Breast epithelium (tissue), 4 donors: ENCODE results near the gene KIF5B. TPM values are rescaled to one million over a fixed set of nuclear protein-coding genes. Genes with fewer than 3 reads are reported as not detected.

Experiments
- DNase-seq, 2 donors: peaks; one replicate each; pipeline ENCODE4 v3.0.0-alpha.2; 2019; ENCODE audit warnings: low spot score in 2 of 2
- H3K27ac ChIP-seq, 2 donors: fragments of 200-600 bp; sonication (generic) in 1 of 2; one replicate each; pipeline ENCODE4 v1.5.1; 2016 to 2019; ENCODE audit warnings: mild to moderate bottlenecking in 1 of 2
- H3K27me3 ChIP-seq, 2 donors: fragments of 200-600 bp; sonication (generic) in 1 of 2; one replicate each; pipeline versions ENCODE4 v1.5.1 to v1.6.0; 2017 to 2019; ENCODE audit warnings: control low read depth in 1 of 2, mild to moderate bottlenecking in 1 of 2
- H3K36me3 ChIP-seq: fragments of 200-600 bp; one replicate; pipeline ENCODE4 v1.5.1; 2019
- H3K4me1 ChIP-seq, 2 donors: fragments of 200-600 bp; sonication (generic); one replicate each; pipeline ENCODE4 v1.5.1; 2016 to 2019; ENCODE audit warnings: control low read depth in 1 of 2
- H3K4me3 ChIP-seq, 3 donors: fragments of 200-600 bp; sonication (generic); 1 replicate in 2 of 3; 2 replicates in 1 of 3; pipeline ENCODE4 v1.5.1; 2016 to 2019; ENCODE audit warnings: mild to moderate bottlenecking in 3 of 3, moderate library complexity in 2 of 3
- H3K9me3 ChIP-seq, 2 donors: fragments of 200-600 bp; sonication (generic) in 1 of 2; one replicate each; pipeline ENCODE4 v1.5.1; 2016 to 2019; ENCODE audit warnings: control low read depth in 1 of 2
- POLR2A ChIP-seq: fragments of 450-650 bp; IDR thresholded peaks from one replicate; pipeline ENCODE4 v1.6.1; 2016; ENCODE audit warnings: antibody characterized with exemption, mild to moderate bottlenecking, moderate library complexity
- POLR2AphosphoS5 ChIP-seq, 3 donors: sonication (generic); formaldehyde crosslinking; IDR thresholded peaks; one replicate each; pipeline ENCODE4 v1.6.1; 2017; ENCODE audit warnings: antibody characterized with exemption in 3 of 3
- intact Hi-C: fragments of 100-400 bp; cut with DNase I; formaldehyde crosslinking; loops from one replicate; pipeline ENCODE4 v1.15.1; 2023; ENCODE audit warnings: low total_unique reads
- total RNA-seq, 3 donors: library from RNA; depleted of rRNA; stranded (reverse); fragments of >200 nt; gene quantifications; one replicate each; pipeline ENCODE4 v1.1.0, GENCODE V29; 2016
- TF ChIP-seq, protein P1 (sequence below), 3 donors: fragments of 450-650 bp; IDR thresholded peaks; one replicate each; pipeline ENCODE4 v1.5.1; 2016 to 2017; ENCODE audit warnings: antibody characterized with exemption in 3 of 3, mild to moderate bottlenecking in 3 of 3, moderate library complexity in 3 of 3

The KIF5B gene
- total RNA-seq, 3 donors from 2014 or later: 104 to 115 (median 108) TPM

DNA sequence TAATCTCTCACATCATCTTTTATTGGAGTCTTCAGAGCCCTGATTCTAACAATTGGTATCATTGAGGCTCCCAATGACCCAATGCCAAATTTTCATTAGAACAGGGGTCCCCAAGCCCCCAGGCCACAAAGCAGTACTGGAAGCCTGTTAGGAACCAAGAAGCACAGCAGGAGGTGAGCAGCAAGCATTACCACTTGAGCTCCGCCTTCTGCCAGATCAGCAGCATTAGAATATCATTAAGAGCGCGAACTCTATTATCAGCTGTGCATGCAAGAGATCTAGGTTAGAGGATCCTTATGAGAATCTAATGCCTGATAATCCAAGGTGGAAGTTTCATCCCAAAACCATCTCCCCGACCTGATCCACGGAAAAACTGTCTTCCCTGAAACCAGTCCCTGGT is 23.1 kb downstream of the KIF5B start:
- Histone ChIP-seq H3K27me3 (no peaks in the 10 kb centered on the region), H3K9me3 (no peaks in the 10 kb centered on the region), H3K27ac (no peak overlapping the region), H3K4me3 (no peak overlapping the region), H3K4me1 (no peaks in the 10 kb centered on the region), H3K36me3 (peaks cover 10% of the 10 kb centered on the region)
- no peak for DNase-seq
- no peak for TF ChIP-seq POLR2AphosphoS5 (IDR thresholded peaks at IDR 0.05)
- TF ChIP-seq POLR2A: no peak
- TF ChIP-seq, protein P1, sequence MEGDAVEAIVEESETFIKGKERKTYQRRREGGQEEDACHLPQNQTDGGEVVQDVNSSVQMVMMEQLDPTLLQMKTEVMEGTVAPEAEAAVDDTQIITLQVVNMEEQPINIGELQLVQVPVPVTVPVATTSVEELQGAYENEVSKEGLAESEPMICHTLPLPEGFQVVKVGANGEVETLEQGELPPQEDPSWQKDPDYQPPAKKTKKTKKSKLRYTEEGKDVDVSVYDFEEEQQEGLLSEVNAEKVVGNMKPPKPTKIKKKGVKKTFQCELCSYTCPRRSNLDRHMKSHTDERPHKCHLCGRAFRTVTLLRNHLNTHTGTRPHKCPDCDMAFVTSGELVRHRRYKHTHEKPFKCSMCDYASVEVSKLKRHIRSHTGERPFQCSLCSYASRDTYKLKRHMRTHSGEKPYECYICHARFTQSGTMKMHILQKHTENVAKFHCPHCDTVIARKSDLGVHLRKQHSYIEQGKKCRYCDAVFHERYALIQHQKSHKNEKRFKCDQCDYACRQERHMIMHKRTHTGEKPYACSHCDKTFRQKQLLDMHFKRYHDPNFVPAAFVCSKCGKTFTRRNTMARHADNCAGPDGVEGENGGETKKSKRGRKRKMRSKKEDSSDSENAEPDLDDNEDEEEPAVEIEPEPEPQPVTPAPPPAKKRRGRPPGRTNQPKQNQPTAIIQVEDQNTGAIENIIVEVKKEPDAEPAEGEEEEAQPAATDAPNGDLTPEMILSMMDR (IDR thresholded peaks at IDR 0.05): no peak
- intact Hi-C loops: no loop called here

DNA sequence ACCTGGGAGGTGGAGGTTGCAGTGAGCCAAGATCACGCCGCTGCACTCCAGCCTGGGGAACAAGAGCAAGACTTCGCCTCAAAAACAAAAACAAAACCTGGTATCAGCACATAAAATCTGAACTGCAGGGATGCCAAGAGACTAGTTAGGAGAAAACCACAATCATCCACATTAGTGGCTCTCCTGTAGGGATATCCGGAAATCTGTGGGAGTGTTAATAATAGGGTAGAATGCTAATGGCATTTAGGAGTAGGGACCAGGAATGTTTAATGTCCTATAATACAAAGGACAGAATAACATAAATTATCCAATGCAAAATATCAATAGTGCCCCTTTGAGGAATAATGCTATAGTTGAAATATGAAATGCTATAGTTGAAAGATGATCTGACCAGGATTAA is 24.3 kb downstream of the KIF5B start:
- DNase-seq: no peak
- no peaks in the 10 kb centered on the region for H3K4me1 ChIP-seq
- intact Hi-C loops: no loop called here
- H3K4me3 ChIP-seq: no peak overlapping the region
- H3K27me3 ChIP-seq: no peaks in the 10 kb centered on the region
- H3K27ac ChIP-seq: no peak overlapping the region
- TF ChIP-seq, protein P1 (IDR thresholded peaks at IDR 0.05): no peak
- TF ChIP-seq POLR2A (no peak), POLR2AphosphoS5 (IDR thresholded peaks at IDR 0.05) (no peak)
- H3K36me3 ChIP-seq: peaks cover 10% of the 10 kb centered on the region
- no peaks in the 10 kb centered on the region for H3K9me3 ChIP-seq

DNA sequence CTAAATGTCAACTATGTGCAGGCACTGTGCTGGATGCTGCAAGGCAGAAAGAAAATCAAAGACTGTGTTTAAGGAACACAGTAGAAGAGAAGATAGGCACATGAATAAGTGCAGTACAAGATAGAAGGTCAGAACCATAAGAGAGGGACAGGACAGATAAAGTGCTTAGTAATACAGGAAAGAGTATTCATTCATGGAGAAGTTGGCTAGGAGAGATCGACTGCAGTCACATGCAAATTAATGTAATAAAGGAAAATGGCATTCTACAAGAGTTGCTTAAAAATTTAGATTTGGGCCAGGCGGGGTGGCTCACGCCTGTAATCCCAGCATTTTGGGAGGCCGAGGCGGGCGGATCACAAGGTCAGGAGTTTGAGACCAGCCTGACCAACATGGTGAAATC is 24.8 kb downstream of the KIF5B start:
- no peaks in the 10 kb centered on the region for H3K27me3 ChIP-seq
- H3K9me3 ChIP-seq: no peaks in the 10 kb centered on the region
- intact Hi-C loops: no loop called here
- no peak overlapping the region for H3K4me3 ChIP-seq
- peaks cover 10% of the 10 kb centered on the region for H3K36me3 ChIP-seq
- no peak for DNase-seq
- no peak overlapping the region for H3K27ac ChIP-seq
- TF ChIP-seq POLR2A: no peak
- no peak for TF ChIP-seq POLR2AphosphoS5 (IDR thresholded peaks at IDR 0.05)
- TF ChIP-seq, protein P1 (IDR thresholded peaks at IDR 0.05): no peak
- no peaks in the 10 kb centered on the region for H3K4me1 ChIP-seq

DNA sequence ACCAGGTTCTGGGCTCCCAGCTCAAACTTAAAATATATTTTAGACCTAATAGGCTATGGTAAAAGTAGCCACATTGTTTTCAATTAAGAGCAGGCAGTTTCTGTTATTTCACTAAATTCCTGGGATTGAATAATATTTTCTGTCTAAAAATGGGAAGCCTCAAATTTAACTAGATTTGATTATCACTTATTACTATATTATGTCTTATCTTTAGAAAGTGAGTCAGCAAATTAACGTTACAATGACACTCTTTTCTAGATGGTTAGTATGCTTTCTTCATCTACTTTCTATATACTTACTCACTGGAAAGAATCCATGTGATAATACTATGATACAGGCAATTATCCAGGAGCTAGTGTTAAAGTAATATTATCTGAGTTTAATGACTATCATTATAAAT is 27.5 kb downstream of the KIF5B start:
- TF ChIP-seq, protein P1 (IDR thresholded peaks at IDR 0.05): no peak
- TF ChIP-seq POLR2AphosphoS5 (IDR thresholded peaks at IDR 0.05) (no peak), POLR2A (no peak)
- H3K9me3 ChIP-seq: no peaks in the 10 kb centered on the region
- intact Hi-C loops: no loop called here
- no peak overlapping the region for H3K4me3 ChIP-seq
- H3K27ac ChIP-seq: no peak overlapping the region
- H3K27me3 ChIP-seq: no peaks in the 10 kb centered on the region
- DNase-seq: no peak
- H3K36me3 ChIP-seq: peaks cover 6% of the 10 kb centered on the region
- no peaks in the 10 kb centered on the region for H3K4me1 ChIP-seq

DNA sequence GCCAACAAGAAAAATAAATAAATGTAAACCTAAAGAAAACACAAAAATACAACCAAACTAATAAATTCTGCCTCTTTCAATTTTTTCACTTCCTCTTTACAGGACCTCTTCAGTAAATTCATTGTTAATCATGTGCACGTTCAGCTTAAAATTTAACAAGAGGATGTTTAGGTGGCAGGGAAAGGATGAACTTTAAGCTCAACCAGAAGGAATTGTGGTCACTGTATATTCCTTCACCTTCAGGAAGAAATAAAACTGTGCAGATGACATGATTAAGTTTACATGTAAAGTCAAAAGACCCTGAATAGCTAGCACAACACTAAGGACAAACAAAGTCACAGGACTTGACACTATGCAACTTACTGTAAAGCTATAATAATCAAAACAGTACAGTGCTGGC is 33.0 kb downstream of the KIF5B start:
- Histone ChIP-seq H3K27ac (no peak overlapping the region), H3K4me3 (no peak overlapping the region), H3K4me1 (no peaks in the 10 kb centered on the region), H3K36me3 (peaks cover 6% of the 10 kb centered on the region), H3K9me3 (no peaks in the 10 kb centered on the region), H3K27me3 (no peaks in the 10 kb centered on the region)
- TF ChIP-seq POLR2AphosphoS5 (IDR thresholded peaks at IDR 0.05): no peak
- TF ChIP-seq, protein P1 (IDR thresholded peaks at IDR 0.05): no peak
- no peak for TF ChIP-seq POLR2A
- DNase-seq: no peak
- intact Hi-C loops: no loop called here
